Measurements from ENCODE around the gene CADPS. TPM values are rescaled to one million over a fixed set of nuclear protein-coding genes. Genes with fewer than 3 reads are reported as not detected.

The CADPS gene
- total and polyA plus RNA-seq, 10 donors: 0.16 to 3.6 (median 0.40) TPM

DNA sequence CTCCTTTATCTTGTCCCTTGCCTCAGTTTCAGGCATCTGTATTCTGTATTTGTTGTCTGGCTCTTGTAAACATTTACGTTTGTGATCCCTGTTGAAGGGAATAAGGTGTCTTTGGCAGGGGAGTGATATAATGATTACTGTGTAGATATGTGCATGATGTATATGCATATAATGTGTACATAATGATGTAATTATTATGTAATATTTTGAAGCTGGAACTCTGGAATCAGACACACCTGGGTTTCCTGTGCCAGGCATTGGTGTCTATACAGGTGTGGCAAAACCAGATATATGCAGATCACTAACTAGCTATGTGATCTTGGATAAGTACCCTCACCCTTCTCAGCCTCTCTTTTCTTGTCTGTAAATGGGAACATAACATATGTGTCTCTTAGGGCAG lies 260.7 kb downstream of the CADPS start:
- Histone ChIP-seq H3K27ac (no peak overlapping the region), H3K36me3 (no peaks in the 10 kb centered on the region), H3K4me1 (no peaks in the 10 kb centered on the region), H3K27me3 (replicated peaks in 1 of 7) (no peaks in the 10 kb centered on the region), H3K9me3 (no peaks in the 10 kb centered on the region), H3K4me3 (no peak overlapping the region)
- 66 to 93% (median 74%) methylated on average over 1 of the region's 1 CpG for WGBS, 5 donors
- TF ChIP-seq POLR2AphosphoS5 (IDR thresholded peaks at IDR 0.05) (no peak), POLR2A (IDR thresholded peaks at IDR 0.05) (no peak)
- TF ChIP-seq, protein P1, sequence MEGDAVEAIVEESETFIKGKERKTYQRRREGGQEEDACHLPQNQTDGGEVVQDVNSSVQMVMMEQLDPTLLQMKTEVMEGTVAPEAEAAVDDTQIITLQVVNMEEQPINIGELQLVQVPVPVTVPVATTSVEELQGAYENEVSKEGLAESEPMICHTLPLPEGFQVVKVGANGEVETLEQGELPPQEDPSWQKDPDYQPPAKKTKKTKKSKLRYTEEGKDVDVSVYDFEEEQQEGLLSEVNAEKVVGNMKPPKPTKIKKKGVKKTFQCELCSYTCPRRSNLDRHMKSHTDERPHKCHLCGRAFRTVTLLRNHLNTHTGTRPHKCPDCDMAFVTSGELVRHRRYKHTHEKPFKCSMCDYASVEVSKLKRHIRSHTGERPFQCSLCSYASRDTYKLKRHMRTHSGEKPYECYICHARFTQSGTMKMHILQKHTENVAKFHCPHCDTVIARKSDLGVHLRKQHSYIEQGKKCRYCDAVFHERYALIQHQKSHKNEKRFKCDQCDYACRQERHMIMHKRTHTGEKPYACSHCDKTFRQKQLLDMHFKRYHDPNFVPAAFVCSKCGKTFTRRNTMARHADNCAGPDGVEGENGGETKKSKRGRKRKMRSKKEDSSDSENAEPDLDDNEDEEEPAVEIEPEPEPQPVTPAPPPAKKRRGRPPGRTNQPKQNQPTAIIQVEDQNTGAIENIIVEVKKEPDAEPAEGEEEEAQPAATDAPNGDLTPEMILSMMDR (IDR thresholded peaks at IDR 0.05 in 8 of 11, conservative IDR thresholded peaks at IDR 0.05 in 3 of 11): no peak
- intact Hi-C loops (cut with DNase I; ENCODE audit: low total_unique reads): no loop called here
- DNase-seq: no peak

DNA sequence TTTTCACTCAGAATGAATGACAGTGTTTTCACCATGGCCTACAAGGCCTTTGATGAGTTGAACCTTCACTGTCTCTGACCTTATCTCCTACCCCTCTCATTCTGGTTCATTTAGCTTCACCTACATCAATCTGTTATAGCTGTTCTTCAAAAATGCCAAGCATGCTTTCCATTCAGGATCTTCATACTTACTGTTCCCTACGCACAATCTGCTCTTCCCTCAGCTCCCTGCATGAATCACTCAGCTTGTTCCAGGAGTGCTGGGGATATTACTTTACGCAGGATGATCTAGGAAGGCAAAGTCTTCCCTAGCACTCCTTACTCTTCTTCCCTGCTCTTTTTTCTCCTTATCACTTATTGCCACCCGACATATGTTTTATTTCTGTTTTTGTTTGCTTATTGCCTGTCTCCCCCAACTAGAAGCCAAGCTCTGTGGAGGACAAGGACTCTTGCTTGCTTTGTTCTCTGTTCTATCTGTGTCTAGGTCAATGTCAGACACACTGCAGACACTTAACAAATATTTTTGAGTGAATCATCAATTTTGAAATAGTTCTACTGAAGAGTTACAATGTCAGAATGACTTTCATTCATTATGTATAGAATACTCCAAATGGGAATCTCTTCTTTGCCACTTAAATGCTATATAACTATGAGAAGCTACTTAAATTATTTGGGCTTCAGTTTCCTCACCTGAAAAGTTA lies 263.5 kb downstream of the CADPS start:
- TF ChIP-seq POLR2AphosphoS5 (IDR thresholded peaks at IDR 0.05): no peak
- TF ChIP-seq, protein P1 (IDR thresholded peaks at IDR 0.05 in 8 of 11, conservative IDR thresholded peaks at IDR 0.05 in 3 of 11): no peak
- TF ChIP-seq POLR2A (IDR thresholded peaks at IDR 0.05): no peak
- WGBS, 5 donors: 71 to 92% (median 89%) methylated on average over 3 of the region's 3 CpGs
- Histone ChIP-seq H3K4me1 (no peaks in the 10 kb centered on the region), H3K36me3 (no peaks in the 10 kb centered on the region), H3K9me3 (no peaks in the 10 kb centered on the region), H3K4me3 (no peak overlapping the region), H3K27me3 (replicated peaks in 1 of 7) (no peaks in the 10 kb centered on the region), H3K27ac (no peak overlapping the region)
- intact Hi-C loops (cut with DNase I; ENCODE audit: low total_unique reads): no loop called here
- no peak for DNase-seq

DNA sequence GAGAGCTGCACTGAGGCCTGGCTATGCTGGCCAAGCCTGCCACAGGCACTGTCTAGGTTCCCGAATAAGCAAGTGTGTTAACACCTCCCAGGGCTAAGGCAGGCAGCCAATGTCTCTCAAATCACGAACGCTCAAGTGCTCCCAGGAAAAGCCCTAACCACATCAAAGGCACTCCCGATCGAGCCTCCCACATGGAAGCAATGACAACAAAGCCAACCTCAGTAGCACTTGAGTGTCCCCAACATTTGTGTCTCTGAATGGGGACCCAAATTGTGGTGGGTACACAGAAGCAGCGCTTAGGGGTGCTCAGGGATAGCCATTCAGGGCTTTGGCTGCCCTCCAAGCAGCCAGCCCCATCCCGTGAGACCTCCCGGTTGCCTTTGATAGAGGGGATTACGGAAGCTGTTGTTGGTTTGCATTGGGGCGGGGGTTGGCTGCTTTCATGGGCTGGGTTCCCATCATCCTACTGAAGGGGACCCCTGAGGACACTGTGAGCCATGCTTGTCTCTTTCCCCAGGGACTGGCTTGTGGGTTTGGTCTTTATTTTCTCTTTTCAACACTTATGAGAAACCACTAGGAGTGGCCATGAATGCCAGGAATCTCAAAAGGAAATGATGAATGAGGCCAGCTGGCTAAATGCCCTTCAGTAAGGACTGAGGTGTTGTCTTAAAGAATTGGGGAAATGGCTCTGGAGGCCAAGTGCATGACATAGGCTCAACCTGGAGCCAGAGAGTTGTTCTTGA lies 267.8 kb downstream of the CADPS start:
- Histone ChIP-seq H3K4me1 (no peaks in the 10 kb centered on the region), H3K27ac (no peak overlapping the region), H3K36me3 (no peaks in the 10 kb centered on the region), H3K9me3 (no peaks in the 10 kb centered on the region), H3K27me3 (replicated peaks in 1 of 7) (no peaks in the 10 kb centered on the region), H3K4me3 (no peak overlapping the region)
- TF ChIP-seq POLR2A (IDR thresholded peaks at IDR 0.05) (no peak), POLR2AphosphoS5 (IDR thresholded peaks at IDR 0.05) (no peak)
- TF ChIP-seq, protein P1 (IDR thresholded peaks at IDR 0.05 in 8 of 11, conservative IDR thresholded peaks at IDR 0.05 in 3 of 11): no peak
- 71 to 83% (median 79%) methylated on average over 10 of the region's 10 CpGs for WGBS, 5 donors
- no peak for DNase-seq
- intact Hi-C loops (cut with DNase I; ENCODE audit: low total_unique reads): no loop called here

DNA sequence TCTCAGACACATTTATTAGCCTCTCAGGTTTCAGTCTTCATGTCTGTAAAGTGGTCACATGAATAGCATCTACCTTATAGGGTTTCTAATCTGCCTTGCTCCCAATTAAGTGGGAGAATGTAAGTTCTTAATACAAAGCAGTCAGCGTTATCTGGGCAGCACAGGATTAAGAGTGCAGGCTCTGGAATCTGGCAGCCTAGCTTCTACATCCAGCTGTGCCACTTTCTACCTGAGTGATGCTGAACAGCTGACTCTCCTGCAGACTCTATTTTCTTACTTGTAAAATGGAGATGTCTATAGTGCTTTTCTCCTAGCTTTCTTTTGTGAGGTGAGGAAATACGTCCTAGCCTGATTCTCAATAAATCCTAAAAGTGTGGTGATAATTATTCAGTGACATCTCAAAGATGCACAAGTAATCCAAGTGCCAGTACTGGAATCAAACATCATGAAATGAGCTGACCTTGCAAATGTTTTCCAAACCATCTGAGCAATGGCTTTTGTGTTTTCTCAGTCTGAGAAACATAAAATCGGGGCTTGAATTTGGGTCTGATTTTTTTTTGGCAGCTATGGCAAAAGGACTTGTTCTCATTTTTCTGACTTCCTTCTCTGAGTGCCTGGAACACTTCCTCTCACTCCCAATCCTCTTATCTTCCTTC lies 269.7 kb downstream of the CADPS start:
- H3K9me3 ChIP-seq: no peaks in the 10 kb centered on the region
- H3K27ac ChIP-seq: no peak overlapping the region
- H3K4me3 ChIP-seq: no peak overlapping the region
- H3K4me1 ChIP-seq: no peaks in the 10 kb centered on the region
- intact Hi-C loops (cut with DNase I; ENCODE audit: low total_unique reads): no loop called here
- DNase-seq: no peak
- no peaks in the 10 kb centered on the region for H3K36me3 ChIP-seq
- TF ChIP-seq POLR2AphosphoS5 (IDR thresholded peaks at IDR 0.05): no peak
- TF ChIP-seq, protein P1 (IDR thresholded peaks at IDR 0.05 in 8 of 11, conservative IDR thresholded peaks at IDR 0.05 in 3 of 11): no peak
- TF ChIP-seq POLR2A (IDR thresholded peaks at IDR 0.05): no peak
- H3K27me3 ChIP-seq (replicated peaks in 1 of 7): no peaks in the 10 kb centered on the region
- WGBS, 5 donors: 46 to 60% (median 52%) methylated on average over 3 of the region's 3 CpGs
